Activated naive CD4-positive, alpha-beta T cell treated with anti-CD3 and anti-CD28 coated beads for 36 hours (primary cell): ENCODE measurements around the gene CNGB1. TPM values are rescaled to one million over a fixed set of nuclear protein-coding genes. Genes with fewer than 3 reads are reported as not detected.
A peak's percentile ranks its signal among the peaks of the same experiment; 100 is the strongest.
"Not testable (repeated sequence)": the region's sequence is repeated elsewhere in the genome, so short reads cannot be mapped to it uniquely, and the experiment has no call there.

ENCODE experiments used
- CTCF ChIA-PET: fragments of 350-600 bp; sonication (Branson Sonifier 250); formaldehyde crosslinking; loops from one replicate; lab custom pipeline; 2021; ENCODE audit warnings: antibody characterized with exemption; lab: Charles Lee
- DNase-seq: peaks from one replicate; pipeline ENCODE4 v3.0.0-alpha.2; 2020
- H3K27ac Mint-ChIP-seq: one replicate; pipeline ENCODE4 v1.8.0; 2021; ENCODE audit warnings: mild to moderate bottlenecking, mixed read lengths
- H3K27me3 Mint-ChIP-seq: one replicate; pipeline ENCODE4 v1.8.0; 2021; ENCODE audit warnings: low read depth, mixed read lengths
- H3K36me3 Mint-ChIP-seq: one replicate; pipeline ENCODE4 v1.8.0; 2021; ENCODE audit warnings: low read depth, mixed read lengths
- H3K4me1 Mint-ChIP-seq: one replicate; pipeline ENCODE4 v1.8.0; 2021; ENCODE audit warnings: low read depth, mixed read lengths
- H3K4me3 Mint-ChIP-seq: one replicate; pipeline ENCODE4 v1.8.0; 2021; ENCODE audit warnings: mild to moderate bottlenecking, moderate library complexity, mixed read lengths
- H3K9me3 Mint-ChIP-seq: one replicate; pipeline ENCODE4 v1.8.0; 2021; ENCODE audit warnings: mixed read lengths
- intact Hi-C: fragments of 100-400 bp; cut with micrococcal nuclease; formaldehyde crosslinking; loops from one replicate; pipeline ENCODE4 v1.15.1; 2023
- total RNA-seq, 2 experiments: library from RNA; stranded (reverse); gene quantifications; one replicate each; pipeline ENCODE4 v1.2.3, GENCODE V29; 2021

The CNGB1 gene
- total RNA-seq, 2 experiments from 2014 or later, result not detected

- peak overlapping the region; percentile 83 for H3K4me3 Mint-ChIP-seq
- H3K9me3 Mint-ChIP-seq, result no peaks in the 10 kb centered on the region
- H3K4me1 Mint-ChIP-seq, result peaks cover 9% of the 10 kb centered on the region
- no peaks in the 10 kb centered on the region for H3K36me3 Mint-ChIP-seq
- H3K27ac Mint-ChIP-seq, result no peak overlapping the region
- H3K27me3 Mint-ChIP-seq, result no peaks in the 10 kb centered on the region
- peak; percentile 95 for DNase-seq
- CTCF ChIA-PET, result interaction anchor here (1.6 kb wide), 1 partner anchor 15 kb away, joined by 4 read pairs; the partner anchor contains the start of gene ZNF319
- intact Hi-C loops, result loop anchor here (1.0 kb wide), 2 partner anchors 17 to 249 kb away; partner anchors contain the start of genes KATNB1 and USB1
Measured at GRCh38 chr16:57984443-57985203, 13.7 kb upstream of the CNGB1 start.

GRCh38 chr16:57982385-57982784, 11.5 kb upstream of the CNGB1 start:
- CTCF ChIA-PET, result no interaction called here
- Mint-ChIP-seq H3K4me1 (peaks cover 9% of the 10 kb centered on the region), H3K36me3 (no peaks in the 10 kb centered on the region), H3K27me3 (no peaks in the 10 kb centered on the region), H3K9me3 (no peaks in the 10 kb centered on the region), H3K4me3 (no peak overlapping the region), H3K27ac (no peak overlapping the region)
- no peak for DNase-seq
- intact Hi-C loops, result no loop called here

- Mint-ChIP-seq H3K27ac (no peak overlapping the region), H3K36me3 (no peaks in the 10 kb centered on the region), H3K4me3 (no peak overlapping the region), H3K9me3 (no peaks in the 10 kb centered on the region), H3K27me3 (no peaks in the 10 kb centered on the region), H3K4me1 (peaks cover 9% of the 10 kb centered on the region)
- CTCF ChIA-PET, result no interaction called here
- no peak for DNase-seq
- intact Hi-C loops, result no loop called here
Measured at GRCh38 chr16:57981636-57982035, 10.7 kb upstream of the CNGB1 start.

GRCh38 chr16:57979006-57979585, 8.2 kb upstream of the CNGB1 start:
- CTCF ChIA-PET, result no interaction called here
- DNase-seq, result no peak

GRCh38 chr16:57978070-57978465, 7.1 kb upstream of the CNGB1 start:
- DNase-seq, H3K27me3 Mint-ChIP-seq, H3K27ac Mint-ChIP-seq, H3K4me1 Mint-ChIP-seq, H3K36me3 Mint-ChIP-seq, H3K4me3 Mint-ChIP-seq, H3K9me3 Mint-ChIP-seq, intact Hi-C loops: not testable (repeated sequence)
- CTCF ChIA-PET, result interaction anchor here (0.6 to 0.9 kb wide), 2 partner anchors 21 to 71 kb away, joined by 4 to 5 read pairs; no protein-coding TSS in a partner anchor

More at GRCh38 chr16:57979006-57979585, 8.2 kb upstream of the CNGB1 start:
- no peaks in the 10 kb centered on the region for H3K27me3 Mint-ChIP-seq
- H3K9me3 Mint-ChIP-seq, result no peaks in the 10 kb centered on the region
- intact Hi-C loops, result no loop called here
- peaks cover 1% of the 10 kb centered on the region for H3K4me1 Mint-ChIP-seq
- no peak overlapping the region for H3K27ac Mint-ChIP-seq
- H3K4me3 Mint-ChIP-seq, result no peak overlapping the region
- no peaks in the 10 kb centered on the region for H3K36me3 Mint-ChIP-seq

GRCh38 chr16:57977418-57978069, 6.6 kb upstream of the CNGB1 start:
- intact Hi-C loops, result no loop called here
- Mint-ChIP-seq H3K4me3 (no peak overlapping the region), H3K9me3 (no peaks in the 10 kb centered on the region), H3K27me3 (no peaks in the 10 kb centered on the region), H3K36me3 (no peaks in the 10 kb centered on the region), H3K4me1 (no peaks in the 10 kb centered on the region), H3K27ac (no peak overlapping the region)
- CTCF ChIA-PET, result interaction anchor here (0.6 to 0.9 kb wide), 2 partner anchors 22 to 70 kb away, joined by 4 to 5 read pairs; no protein-coding TSS in a partner anchor
- DNase-seq, result no peak

- Mint-ChIP-seq H3K9me3 (no peaks in the 10 kb centered on the region), H3K36me3 (no peaks in the 10 kb centered on the region), H3K4me3 (no peak overlapping the region), H3K27me3 (no peaks in the 10 kb centered on the region), H3K27ac (no peak overlapping the region), H3K4me1 (no peaks in the 10 kb centered on the region)
- intact Hi-C loops, result no loop called here
- CTCF ChIA-PET, result no interaction called here
- no peak for DNase-seq
Measured at GRCh38 chr16:57976331-57976796, 5.4 kb upstream of the CNGB1 start.

- CTCF ChIA-PET, result interaction anchor here (1.3 kb wide), 2 partner anchors 66 to 73 kb away, joined by 3 read pairs; no protein-coding TSS in a partner anchor
- no peaks in the 10 kb centered on the region for H3K9me3 Mint-ChIP-seq
- intact Hi-C loops, result no loop called here
- DNase-seq, result no peak
- H3K27me3 Mint-ChIP-seq, result no peaks in the 10 kb centered on the region
- H3K36me3 Mint-ChIP-seq, result no peaks in the 10 kb centered on the region
- H3K4me3 Mint-ChIP-seq, result no peak overlapping the region
- H3K27ac Mint-ChIP-seq, result no peak overlapping the region
- H3K4me1 Mint-ChIP-seq, result no peaks in the 10 kb centered on the region
Measured at GRCh38 chr16:57972306-57972705, 1.4 kb upstream of the CNGB1 start.

GRCh38 chr16:57971848-57972247, 920 bp upstream of the CNGB1 start:
- Mint-ChIP-seq H3K4me3 (no peak overlapping the region), H3K4me1 (no peaks in the 10 kb centered on the region), H3K9me3 (no peaks in the 10 kb centered on the region), H3K27ac (no peak overlapping the region), H3K27me3 (no peaks in the 10 kb centered on the region), H3K36me3 (no peaks in the 10 kb centered on the region)
- intact Hi-C loops, result no loop called here
- CTCF ChIA-PET, result interaction anchor here (1.3 kb wide), 1 partner anchor 66 kb away, joined by 3 read pairs; no protein-coding TSS in a partner anchor
- DNase-seq, result no peak

GRCh38 chr16:57970319-57970718, 609 bp downstream of the CNGB1 start:
- Mint-ChIP-seq H3K9me3 (no peaks in the 10 kb centered on the region), H3K27ac (no peak overlapping the region), H3K4me1 (no peaks in the 10 kb centered on the region), H3K27me3 (no peaks in the 10 kb centered on the region), H3K4me3 (no peak overlapping the region), H3K36me3 (no peaks in the 10 kb centered on the region)
- intact Hi-C loops, result no loop called here
- CTCF ChIA-PET, result no interaction called here
- DNase-seq, result no peak

GRCh38 chr16:57969451-57970123, 1.3 kb downstream of the CNGB1 start:
- DNase-seq, result no peak
- Mint-ChIP-seq H3K4me1 (no peaks in the 10 kb centered on the region), H3K27me3 (no peaks in the 10 kb centered on the region), H3K4me3 (no peak overlapping the region), H3K27ac (no peak overlapping the region), H3K9me3 (no peaks in the 10 kb centered on the region), H3K36me3 (no peaks in the 10 kb centered on the region)
- intact Hi-C loops, result no loop called here
- CTCF ChIA-PET, result no interaction called here

GRCh38 chr16:57967916-57968315, 3.0 kb downstream of the CNGB1 start:
- Mint-ChIP-seq H3K36me3 (no peaks in the 10 kb centered on the region), H3K4me3 (no peak overlapping the region), H3K27me3 (no peaks in the 10 kb centered on the region), H3K9me3 (no peaks in the 10 kb centered on the region), H3K4me1 (no peaks in the 10 kb centered on the region), H3K27ac (no peak overlapping the region)
- DNase-seq, result no peak
- CTCF ChIA-PET, result no interaction called here
- intact Hi-C loops, result no loop called here
